ENCODE data around the gene SPIRE2. TPM values are rescaled to one million over a fixed set of nuclear protein-coding genes. Genes with fewer than 3 reads are reported as not detected.

Gene SPIRE2
- total and polyA plus RNA-seq, 2 donors: 1.6 to 3.7 TPM

GRCh38 chr16:89883346-89884040 is 55.2 kb downstream of the SPIRE2 start:
- no peak for DNase-seq (ENCODE audit: low read depth in 6 of 9, low spot score in 9 of 9)
- no peaks in the 10 kb centered on the region for H3K9me3 ChIP-seq (ENCODE audit: control insufficient read depth in 2 of 2, insufficient read depth in 1 of 2, low read length in 1 of 2)
- H3K4me1 ChIP-seq (ENCODE audit: control insufficient read depth in 2 of 2, insufficient read depth in 2 of 2, low read length in 2 of 2): no peaks in the 10 kb centered on the region
- no peaks in the 10 kb centered on the region for H3K27me3 ChIP-seq (ENCODE audit: control insufficient read depth in 2 of 2, insufficient read depth in 1 of 2, low read length in 1 of 2)
- 97% methylated on average over 28 of the region's 28 CpGs for WGBS
- no peak overlapping the region for H3K4me3 ChIP-seq (ENCODE audit: low read length in 2 of 2)
- H3K36me3 ChIP-seq (ENCODE audit: control insufficient read depth in 2 of 2, insufficient read depth in 2 of 2, low read length in 1 of 2): peaks cover 75 to 77% of the 10 kb centered on the region in 2 donors
- no peak overlapping the region for H3K27ac ChIP-seq (ENCODE audit: low read depth in 1 of 2, low read length in 1 of 2)

GRCh38 chr16:89884041-89884421 is 55.8 kb downstream of the SPIRE2 start:
- no peaks in the 10 kb centered on the region for H3K27me3 ChIP-seq (ENCODE audit: control insufficient read depth in 2 of 2, insufficient read depth in 1 of 2, low read length in 1 of 2)
- peaks cover 74 to 75% of the 10 kb centered on the region in 2 donors for H3K36me3 ChIP-seq (ENCODE audit: control insufficient read depth in 2 of 2, insufficient read depth in 2 of 2, low read length in 1 of 2)
- H3K9me3 ChIP-seq (ENCODE audit: control insufficient read depth in 2 of 2, insufficient read depth in 1 of 2, low read length in 1 of 2): no peaks in the 10 kb centered on the region
- H3K4me1 ChIP-seq (ENCODE audit: control insufficient read depth in 2 of 2, insufficient read depth in 2 of 2, low read length in 2 of 2): no peaks in the 10 kb centered on the region
- no peak for DNase-seq (ENCODE audit: low read depth in 6 of 9, low spot score in 9 of 9)
- no peak overlapping the region for H3K4me3 ChIP-seq (ENCODE audit: low read length in 2 of 2)
- H3K27ac ChIP-seq (ENCODE audit: low read depth in 1 of 2, low read length in 1 of 2): no peak overlapping the region
- WGBS: 98% methylated on average over 8 of the region's 8 CpGs

- 97% methylated on average over 14 of the region's 14 CpGs for WGBS
- peaks cover 0 to 3% of the 10 kb centered on the region in 2 donors for H3K4me1 ChIP-seq (ENCODE audit: control insufficient read depth in 2 of 2, insufficient read depth in 2 of 2, low read length in 2 of 2)
- H3K4me3 ChIP-seq (ENCODE audit: low read length in 2 of 2): no peak overlapping the region
- no peaks in the 10 kb centered on the region for H3K27me3 ChIP-seq (ENCODE audit: control insufficient read depth in 2 of 2, insufficient read depth in 1 of 2, low read length in 1 of 2)
- DNase-seq (ENCODE audit: low read depth in 6 of 9, low spot score in 9 of 9): no peak
- H3K9me3 ChIP-seq (ENCODE audit: control insufficient read depth in 2 of 2, insufficient read depth in 1 of 2, low read length in 1 of 2): no peaks in the 10 kb centered on the region
- peaks cover 78 to 84% of the 10 kb centered on the region in 2 donors for H3K36me3 ChIP-seq (ENCODE audit: control insufficient read depth in 2 of 2, insufficient read depth in 2 of 2, low read length in 1 of 2)
- no peak overlapping the region for H3K27ac ChIP-seq (ENCODE audit: low read depth in 1 of 2, low read length in 1 of 2)
Observed at GRCh38 chr16:89887243-89887642, 59.0 kb downstream of the SPIRE2 start.

- no peak overlapping the region for H3K27ac ChIP-seq (ENCODE audit: low read depth in 1 of 2, low read length in 1 of 2)
- 90% methylated on average over 9 of the region's 9 CpGs for WGBS
- DNase-seq (ENCODE audit: low read depth in 6 of 9, low spot score in 9 of 9): no peak
- no peak overlapping the region for H3K4me3 ChIP-seq (ENCODE audit: low read length in 2 of 2)
- no peaks in the 10 kb centered on the region for H3K27me3 ChIP-seq (ENCODE audit: control insufficient read depth in 2 of 2, insufficient read depth in 1 of 2, low read length in 1 of 2)
- H3K4me1 ChIP-seq (ENCODE audit: control insufficient read depth in 2 of 2, insufficient read depth in 2 of 2, low read length in 2 of 2): peaks cover 0 to 3% of the 10 kb centered on the region in 2 donors
- no peaks in the 10 kb centered on the region for H3K9me3 ChIP-seq (ENCODE audit: control insufficient read depth in 2 of 2, insufficient read depth in 1 of 2, low read length in 1 of 2)
- H3K36me3 ChIP-seq (ENCODE audit: control insufficient read depth in 2 of 2, insufficient read depth in 2 of 2, low read length in 1 of 2): peaks cover 77 to 83% of the 10 kb centered on the region in 2 donors
Observed at GRCh38 chr16:89890200-89890599, 61.9 kb downstream of the SPIRE2 start.

- no peak overlapping the region for H3K27ac ChIP-seq (ENCODE audit: low read depth in 1 of 2, low read length in 1 of 2)
- no peaks in the 10 kb centered on the region for H3K9me3 ChIP-seq (ENCODE audit: control insufficient read depth in 2 of 2, insufficient read depth in 1 of 2, low read length in 1 of 2)
- DNase-seq (ENCODE audit: low read depth in 6 of 9, low spot score in 9 of 9): no peak
- H3K4me1 ChIP-seq (ENCODE audit: control insufficient read depth in 2 of 2, insufficient read depth in 2 of 2, low read length in 2 of 2): peaks cover 0 to 3% of the 10 kb centered on the region in 2 donors
- WGBS: 98% methylated on average over 16 of the region's 16 CpGs
- H3K27me3 ChIP-seq (ENCODE audit: control insufficient read depth in 2 of 2, insufficient read depth in 1 of 2, low read length in 1 of 2): no peaks in the 10 kb centered on the region
- peaks cover 79 to 82% of the 10 kb centered on the region in 2 donors for H3K36me3 ChIP-seq (ENCODE audit: control insufficient read depth in 2 of 2, insufficient read depth in 2 of 2, low read length in 1 of 2)
- no peak overlapping the region for H3K4me3 ChIP-seq (ENCODE audit: low read length in 2 of 2)
Observed at GRCh38 chr16:89890886-89891657, 62.8 kb downstream of the SPIRE2 start.

GRCh38 chr16:89892055-89892630 is 63.9 kb downstream of the SPIRE2 start:
- 99% methylated on average over 18 of the region's 18 CpGs for WGBS
- no peak overlapping the region for H3K27ac ChIP-seq (ENCODE audit: low read depth in 1 of 2, low read length in 1 of 2)
- H3K27me3 ChIP-seq (ENCODE audit: control insufficient read depth in 2 of 2, insufficient read depth in 1 of 2, low read length in 1 of 2): no peaks in the 10 kb centered on the region
- H3K36me3 ChIP-seq (ENCODE audit: control insufficient read depth in 2 of 2, insufficient read depth in 2 of 2, low read length in 1 of 2): peaks cover 82 to 85% of the 10 kb centered on the region in 2 donors
- H3K4me3 ChIP-seq (ENCODE audit: low read length in 2 of 2): no peak overlapping the region
- no peaks in the 10 kb centered on the region for H3K9me3 ChIP-seq (ENCODE audit: control insufficient read depth in 2 of 2, insufficient read depth in 1 of 2, low read length in 1 of 2)
- peaks cover 0 to 3% of the 10 kb centered on the region in 2 donors for H3K4me1 ChIP-seq (ENCODE audit: control insufficient read depth in 2 of 2, insufficient read depth in 2 of 2, low read length in 2 of 2)
- no peak for DNase-seq (ENCODE audit: low read depth in 6 of 9, low spot score in 9 of 9)

GRCh38 chr16:89892635-89893034 is 64.4 kb downstream of the SPIRE2 start:
- DNase-seq (ENCODE audit: low read depth in 6 of 9, low spot score in 9 of 9): no peak
- Histone ChIP-seq H3K4me1 (ENCODE audit: control insufficient read depth in 2 of 2, insufficient read depth in 2 of 2, low read length in 2 of 2) (peaks cover 0 to 3% of the 10 kb centered on the region in 2 donors), H3K27me3 (ENCODE audit: control insufficient read depth in 2 of 2, insufficient read depth in 1 of 2, low read length in 1 of 2) (no peaks in the 10 kb centered on the region), H3K27ac (ENCODE audit: low read depth in 1 of 2, low read length in 1 of 2) (no peak overlapping the region), H3K4me3 (ENCODE audit: low read length in 2 of 2) (no peak overlapping the region), H3K9me3 (ENCODE audit: control insufficient read depth in 2 of 2, insufficient read depth in 1 of 2, low read length in 1 of 2) (no peaks in the 10 kb centered on the region), H3K36me3 (ENCODE audit: control insufficient read depth in 2 of 2, insufficient read depth in 2 of 2, low read length in 1 of 2) (peaks cover 82 to 83% of the 10 kb centered on the region in 2 donors)
- WGBS: 97% methylated on average over 9 of the region's 9 CpGs

- no peaks in the 10 kb centered on the region for H3K27me3 ChIP-seq (ENCODE audit: control insufficient read depth in 2 of 2, insufficient read depth in 1 of 2, low read length in 1 of 2)
- no peak for DNase-seq (ENCODE audit: low read depth in 6 of 9, low spot score in 9 of 9)
- no peak overlapping the region for H3K4me3 ChIP-seq (ENCODE audit: low read length in 2 of 2)
- peaks cover 0 to 3% of the 10 kb centered on the region in 2 donors for H3K4me1 ChIP-seq (ENCODE audit: control insufficient read depth in 2 of 2, insufficient read depth in 2 of 2, low read length in 2 of 2)
- peaks cover 80% of the 10 kb centered on the region in 2 donors for H3K36me3 ChIP-seq (ENCODE audit: control insufficient read depth in 2 of 2, insufficient read depth in 2 of 2, low read length in 1 of 2)
- H3K27ac ChIP-seq (ENCODE audit: low read depth in 1 of 2, low read length in 1 of 2): no peak overlapping the region
- H3K9me3 ChIP-seq (ENCODE audit: control insufficient read depth in 2 of 2, insufficient read depth in 1 of 2, low read length in 1 of 2): no peaks in the 10 kb centered on the region
- WGBS: 98% methylated on average over 45 of the region's 45 CpGs
Observed at GRCh38 chr16:89893642-89894548, 65.6 kb downstream of the SPIRE2 start.

All from thymus (tissue), 11 donors.